GM21360 (cell line): Measurements from ENCODE around the gene OR51L1.
"Not testable (repeated sequence)": the region's sequence is repeated elsewhere in the genome, so short reads cannot be mapped to it uniquely, and the experiment has no call there.

Experiments used
- ATAC-seq: cut with Tn5 transposase; IDR thresholded peaks from one replicate; pipeline ENCODE4 v1.9.1; 2021; ENCODE audit warnings: mild to moderate bottlenecking, moderate library complexity; ENCODE audit not compliant: unreplicated experiment

The OR51L1 gene

GRCh38 chr11:4994551-4994950 lies at the start of gene OR51L1:
Gene OR51L1 (plus strand): TSS chr11:4994851. CDS start chr11:4998983, 4,132 bp downstream.
- ATAC-seq = no peak

- no peak for ATAC-seq
These were observed 47.1 kb upstream of the OR51L1 start, which contains the start of gene OR51A4 for GRCh38 chr11:4947505-4947904. Gene OR51A4 (minus strand): TSS chr11:4947605. CDS start chr11:4947100, 505 bp downstream.

GRCh38 chr11:4955613-4956012 lies 39.0 kb upstream of the OR51L1 start, which contains the start of gene OR51A2:
Gene OR51A2 (minus strand): TSS chr11:4955713. CDS start chr11:4955713, 0 bp downstream.
- ATAC-seq = not testable (repeated sequence)

GRCh38 chr11:4957396-4957795 lies 37.3 kb upstream of the OR51L1 start:
- ATAC-seq = no peak

- no peak for ATAC-seq
These were observed 33.8 kb upstream of the OR51L1 start for GRCh38 chr11:4960877-4961276.

- no peak for ATAC-seq
These were observed 31.8 kb upstream of the OR51L1 start for GRCh38 chr11:4962816-4963215.

- ATAC-seq = no peak
These were observed 19.2 kb upstream of the OR51L1 start for GRCh38 chr11:4975436-4975835.

- no peak for ATAC-seq
These were observed 15.6 kb upstream of the OR51L1 start for GRCh38 chr11:4979036-4979435.

- ATAC-seq = no peak
These were observed 12.0 kb upstream of the OR51L1 start for GRCh38 chr11:4982678-4983077.

- ATAC-seq = no peak
These were observed 10.8 kb upstream of the OR51L1 start for GRCh38 chr11:4983841-4984240.

GRCh38 chr11:4991060-4991459 lies 3.6 kb upstream of the OR51L1 start:
- no peak for ATAC-seq

GRCh38 chr11:5004424-5005274 lies 10.0 kb downstream of the OR51L1 start:
- no peak for ATAC-seq

- ATAC-seq = no peak
These were observed 12.9 kb downstream of the OR51L1 start for GRCh38 chr11:5007561-5007960.

- no peak for ATAC-seq
These were observed 16.6 kb downstream of the OR51L1 start for GRCh38 chr11:5011254-5011653.

- no peak for ATAC-seq
These were observed 18.4 kb downstream of the OR51L1 start for GRCh38 chr11:5013012-5013411.

- ATAC-seq = no peak
These were observed 27.3 kb downstream of the OR51L1 start for GRCh38 chr11:5021996-5022395.

GRCh38 chr11:5036669-5037068 lies 42.0 kb downstream of the OR51L1 start:
- no peak for ATAC-seq

- ATAC-seq = no peak
These were observed 43.3 kb downstream of the OR51L1 start for GRCh38 chr11:5037926-5038325.

GRCh38 chr11:5038341-5038740 lies 43.7 kb downstream of the OR51L1 start:
- ATAC-seq = no peak

- no peak for ATAC-seq
These were observed 46.2 kb downstream of the OR51L1 start for GRCh38 chr11:5040876-5041275.

- no peak for ATAC-seq
These were observed 47.4 kb downstream of the OR51L1 start for GRCh38 chr11:5042091-5042490.

GRCh38 chr11:5043380-5043779 lies 48.7 kb downstream of the OR51L1 start:
- no peak for ATAC-seq

GRCh38 chr11:5046226-5046625 lies 51.6 kb downstream of the OR51L1 start, which contains the start of gene OR52J3:
Gene OR52J3 (plus strand): TSS chr11:5046526. CDS start chr11:5046526, 0 bp downstream.
- ATAC-seq = no peak
